Activated CD8-positive, alpha-beta memory T cell treated with anti-CD3 and anti-CD28 coated beads for 36 hours (primary cell): Measurements from ENCODE around the gene ZDHHC1. TPM values are rescaled to one million over a fixed set of nuclear protein-coding genes. Genes with fewer than 3 reads are reported as not detected.

Source experiments
- CTCF ChIA-PET: fragments of 350-600 bp; sonication (Branson Sonifier 250); formaldehyde crosslinking; loops from one replicate; lab custom pipeline; 2021; ENCODE audit warnings: antibody characterized with exemption; lab: Charles Lee
- POLR2A ChIA-PET: fragments of 350-600 bp; sonication (Branson Sonifier 250); formaldehyde crosslinking; loops from one replicate; lab custom pipeline; 2021; ENCODE audit warnings: antibody characterized with exemption; lab: Charles Lee
- total RNA-seq, 2 experiments: library from RNA; stranded (reverse); gene quantifications; one replicate each; pipeline ENCODE4 v1.2.3, GENCODE V29; 2021

ZDHHC1 gene
- total RNA-seq, 2 experiments from 2014 or later: 1.0 to 1.1 TPM

GRCh38 chr16:67438098-67438791 is 22.0 kb upstream of the ZDHHC1 start:
- ChIA-PET POLR2A (interaction anchor here (0.6 kb wide), 1 partner anchor 221 kb away, joined by 4 read pairs; no protein-coding TSS in a partner anchor), CTCF (interaction anchor here (1.0 to 3.6 kb wide), 4 partner anchors 9 to 112 kb away, joined by 3 to 16 read pairs (median 4); partner anchors contain the start of genes KCTD19 and LRRC36)

DNA sequence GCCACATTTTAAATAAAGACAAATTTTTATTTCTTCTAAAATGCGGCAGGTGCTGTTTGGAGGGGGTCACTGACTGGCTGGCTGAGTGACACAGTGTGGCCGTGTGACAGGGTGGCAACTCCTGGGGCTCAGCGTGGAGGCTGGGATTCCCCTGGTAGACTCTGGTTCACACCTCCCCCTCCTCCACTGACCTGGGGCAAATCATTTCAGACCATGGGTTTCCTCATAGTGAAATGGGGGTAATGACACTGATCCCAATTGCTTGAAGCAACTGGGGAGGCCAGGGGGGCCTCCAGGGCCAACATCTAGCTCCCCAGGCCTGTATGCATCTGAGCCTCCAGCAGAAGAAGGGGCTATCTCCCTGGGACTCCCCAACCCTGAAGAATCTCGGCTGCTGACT is 21.2 kb upstream of the ZDHHC1 start:
- ChIA-PET POLR2A (no interaction called here), CTCF (interaction anchor here (0.6 to 1.3 kb wide), 4 partner anchors 9 to 111 kb away, joined by 3 to 4 read pairs (median 4); partner anchors contain the start of genes KCTD19 and LRRC36)

DNA sequence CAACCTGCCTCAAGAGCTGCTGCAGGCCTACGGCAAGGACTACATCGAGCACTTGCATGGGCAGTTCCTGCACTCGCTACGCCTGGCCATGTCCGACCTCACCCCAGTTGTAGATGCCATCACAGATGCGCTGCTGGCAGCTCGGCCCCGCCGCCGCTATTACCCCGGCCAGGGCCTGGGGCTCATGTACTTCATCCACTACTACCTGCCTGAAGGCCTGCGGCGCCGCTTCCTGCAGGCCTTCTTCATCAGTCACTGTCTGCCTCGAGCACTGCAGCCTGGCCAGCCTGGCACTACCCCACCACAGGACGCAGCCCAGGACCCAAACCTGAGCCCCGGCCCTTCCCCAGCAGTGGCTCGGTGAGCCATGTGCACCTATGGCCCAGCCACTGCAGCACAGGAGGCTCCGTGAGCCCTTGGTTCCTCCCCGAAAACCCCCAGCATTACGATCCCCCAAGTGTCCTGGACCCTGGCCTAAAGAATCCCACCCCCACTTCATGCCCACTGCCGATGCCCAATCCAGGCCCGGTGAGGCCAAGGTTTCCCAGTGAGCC is 20.4 kb upstream of the ZDHHC1 start:
- POLR2A ChIA-PET: no interaction called here

DNA sequence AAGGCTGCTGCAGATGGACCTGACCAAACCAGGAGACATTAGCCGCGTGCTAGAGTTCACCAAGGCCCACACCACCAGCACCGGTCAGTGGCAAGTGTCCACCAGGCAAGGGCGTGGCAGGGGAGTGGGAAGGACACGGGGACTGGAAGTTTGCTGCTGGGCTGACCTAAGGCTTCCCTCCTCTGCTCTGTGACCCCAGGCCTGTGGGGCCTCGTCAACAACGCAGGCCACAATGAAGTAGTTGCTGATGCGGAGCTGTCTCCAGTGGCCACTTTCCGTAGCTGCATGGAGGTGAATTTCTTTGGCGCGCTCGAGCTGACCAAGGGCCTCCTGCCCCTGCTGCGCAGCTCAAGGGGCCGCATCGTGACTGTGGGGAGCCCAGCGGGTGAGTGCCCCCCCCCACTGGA is 19.5 kb upstream of the ZDHHC1 start:
- POLR2A ChIA-PET: no interaction called here
- CTCF ChIA-PET: interaction anchor here (0.5 to 1.4 kb wide), 5 partner anchors 10 to 135 kb away, joined by 3 to 7 read pairs (median 3); no protein-coding TSS in a partner anchor

More for the DNA sequence above, 20.4 kb upstream of the ZDHHC1 start:
- CTCF ChIA-PET: interaction anchor here (0.6 kb wide), 1 partner anchor 84 kb away, joined by 3 read pairs; no protein-coding TSS in a partner anchor

DNA sequence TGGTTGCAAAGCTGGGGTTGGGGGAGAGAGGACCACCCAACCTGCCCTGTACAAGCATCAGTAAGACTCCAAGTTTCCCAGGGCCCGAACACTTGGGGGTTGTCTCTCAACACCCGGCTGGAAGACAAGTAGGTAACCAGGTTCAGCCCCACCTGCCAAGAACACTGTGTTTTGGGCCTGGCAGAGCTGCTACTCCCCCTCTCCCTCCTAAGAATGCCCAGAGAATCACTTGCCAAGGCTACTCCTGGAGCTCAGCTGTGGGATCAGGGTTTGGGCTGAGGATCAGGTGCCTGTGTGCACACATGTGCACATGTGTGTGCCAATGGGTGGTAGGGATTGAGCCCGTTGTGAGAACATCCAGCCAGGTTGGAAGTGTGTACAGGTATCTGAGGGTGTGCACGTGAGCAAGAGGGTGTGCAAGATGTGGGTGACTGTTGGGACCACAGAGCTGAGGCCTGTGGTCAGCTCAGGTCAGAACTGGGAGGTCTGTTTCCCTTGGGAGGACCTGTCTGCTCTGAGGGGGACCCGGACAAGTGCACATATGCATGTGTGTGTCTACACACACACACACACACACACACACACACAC is 16.9 kb upstream of the ZDHHC1 start:
- CTCF ChIA-PET: interaction anchor here (0.5 to 1.5 kb wide), 2 partner anchors 14 to 118 kb away, joined by 3 read pairs; no protein-coding TSS in a partner anchor
- POLR2A ChIA-PET: no interaction called here

DNA sequence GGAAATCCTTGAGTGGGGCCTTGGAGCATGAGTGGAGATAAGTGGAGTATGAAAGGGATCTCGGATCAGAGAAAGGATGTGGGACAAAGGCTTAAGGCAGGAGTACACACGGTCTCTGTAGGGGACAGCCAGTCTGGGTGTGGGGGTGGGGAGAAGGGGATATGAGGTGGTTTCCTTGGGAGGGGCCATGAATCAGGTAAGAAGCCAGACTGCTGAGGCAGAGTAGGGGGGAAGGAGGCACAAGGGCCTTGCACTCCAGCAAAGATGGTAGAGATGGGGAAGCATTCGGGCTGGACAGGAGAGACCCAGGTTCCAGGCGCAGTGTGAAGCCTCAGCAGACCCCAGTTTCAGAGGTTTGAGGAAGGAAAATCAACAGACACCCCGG is 16.2 kb upstream of the ZDHHC1 start:
- CTCF ChIA-PET: no interaction called here
- POLR2A ChIA-PET: no interaction called here

GRCh38 chr16:67431775-67432505 is 15.7 kb upstream of the ZDHHC1 start:
- CTCF ChIA-PET: no interaction called here
- POLR2A ChIA-PET: no interaction called here

GRCh38 chr16:67430977-67431774 is 14.9 kb upstream of the ZDHHC1 start, which contains the start of gene HSD11B2:
HSD11B2 (plus strand) TSS chr16:67431121; CDS start chr16:67431249, 128 bp downstream.
- ChIA-PET POLR2A (no interaction called here), CTCF (no interaction called here)

- POLR2A ChIA-PET: no interaction called here
- CTCF ChIA-PET: no interaction called here
These were observed 14.3 kb upstream of the ZDHHC1 start for GRCh38 chr16:67430504-67430976.

DNA sequence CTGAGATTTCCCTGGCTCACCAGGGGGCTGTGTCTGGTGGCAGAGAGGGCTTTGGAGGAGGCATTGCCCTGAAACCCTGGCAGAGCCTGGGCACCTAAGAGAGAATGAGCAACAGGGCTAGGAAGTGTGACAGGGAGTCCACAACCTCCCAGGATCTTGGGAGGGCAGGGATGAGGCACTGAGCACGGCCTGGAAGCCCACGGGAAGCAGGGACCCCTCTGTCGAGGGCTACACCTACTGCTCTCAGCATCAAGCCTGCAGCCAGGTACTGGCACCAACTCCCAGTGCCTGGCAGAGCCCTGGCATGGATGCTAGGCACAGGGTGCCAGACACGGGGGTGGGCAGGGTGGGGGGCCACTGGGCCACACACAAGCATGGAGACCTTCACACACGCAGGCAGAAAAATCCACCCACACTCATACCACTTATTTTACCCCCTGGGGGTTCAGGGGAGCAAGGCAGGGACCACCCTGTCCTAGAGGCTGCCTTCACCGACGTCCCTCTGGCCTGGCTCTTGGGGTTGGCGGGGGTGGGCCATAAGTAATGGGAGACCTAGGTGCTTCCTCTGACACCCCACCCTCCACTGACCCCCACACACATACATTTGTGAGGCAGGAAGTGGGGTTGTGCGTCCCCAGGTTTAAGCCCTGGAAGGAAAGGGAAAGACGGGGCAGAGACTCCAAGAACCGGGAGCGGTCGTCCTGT is 13.7 kb upstream of the ZDHHC1 start:
- ChIA-PET POLR2A (no interaction called here), CTCF (interaction anchor here (1.5 kb wide), 1 partner anchor 149 kb away, joined by 4 read pairs; no protein-coding TSS in a partner anchor)

GRCh38 chr16:67429053-67429798 is 12.9 kb upstream of the ZDHHC1 start:
- CTCF ChIA-PET: interaction anchor here (0.6 to 3.5 kb wide), 16 partner anchors 8 to 148 kb away, joined by 3 to 18 read pairs (median 6); partner anchors contain the start of genes ATP6V0D1, KCTD19, LRRC36 and ZDHHC1
- POLR2A ChIA-PET: no interaction called here

- ChIA-PET POLR2A (no interaction called here), CTCF (interaction anchor here (0.6 to 3.5 kb wide), 28 partner anchors 9 to 274 kb away, joined by 3 to 18 read pairs (median 4); partner anchors contain the start of genes ATP6V0D1, KCTD19, LRRC36 and RIPOR1)
These were observed 12.0 kb upstream of the ZDHHC1 start for GRCh38 chr16:67428146-67428731.

DNA sequence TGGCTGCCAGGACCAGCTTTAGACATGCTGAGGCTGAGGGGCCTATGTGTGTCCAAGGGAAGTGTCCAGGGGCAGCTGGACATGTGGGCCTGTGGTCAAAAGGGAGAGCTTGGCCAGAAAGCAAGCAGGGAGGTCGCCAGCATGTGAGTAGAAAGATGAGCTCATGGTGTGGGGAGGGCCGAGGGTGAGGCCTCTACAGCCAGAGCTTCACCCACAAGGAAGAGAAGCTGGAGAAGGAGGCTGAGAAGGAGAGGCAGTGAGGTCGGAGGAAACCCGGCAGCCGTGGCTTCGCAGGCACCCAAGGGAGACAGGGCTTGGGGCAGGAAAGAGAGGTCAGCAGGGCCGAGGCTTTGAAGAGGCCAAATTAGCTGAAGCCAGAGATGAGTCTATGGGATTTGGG is 10.7 kb upstream of the ZDHHC1 start:
- ChIA-PET POLR2A (no interaction called here), CTCF (interaction anchor here (1.0 to 3.5 kb wide), 10 partner anchors 11 to 166 kb away, joined by 3 to 16 read pairs (median 6); partner anchors contain the start of genes RIPOR1 and ZDHHC1)

DNA sequence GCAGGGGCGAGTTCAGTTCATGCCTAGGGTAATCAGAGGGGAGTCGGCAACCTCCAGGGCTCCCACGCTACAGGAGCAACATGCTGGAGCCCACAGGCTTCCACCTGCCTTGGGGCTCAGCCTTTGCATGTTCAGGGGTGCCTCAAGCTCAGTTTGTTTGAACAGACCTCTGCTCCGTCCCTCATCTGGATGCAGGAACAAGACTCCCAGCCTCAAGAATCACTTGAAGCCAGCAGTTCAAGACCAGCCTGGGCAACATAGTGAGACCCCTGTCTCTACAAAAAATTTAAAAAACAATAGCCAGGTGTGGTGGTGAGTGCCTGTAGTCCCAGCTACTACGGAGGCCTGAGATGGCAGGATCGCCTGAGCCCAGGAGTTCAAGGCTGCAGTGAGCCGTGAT is 9.7 kb upstream of the ZDHHC1 start:
- CTCF ChIA-PET: interaction anchor here (1.0 to 3.5 kb wide), 8 partner anchors 9 to 165 kb away, joined by 3 to 16 read pairs (median 4); partner anchors contain the start of gene ZDHHC1
- POLR2A ChIA-PET: interaction anchor here (0.6 kb wide), 1 partner anchor 9 kb away, joined by 3 read pairs; no protein-coding TSS in a partner anchor

DNA sequence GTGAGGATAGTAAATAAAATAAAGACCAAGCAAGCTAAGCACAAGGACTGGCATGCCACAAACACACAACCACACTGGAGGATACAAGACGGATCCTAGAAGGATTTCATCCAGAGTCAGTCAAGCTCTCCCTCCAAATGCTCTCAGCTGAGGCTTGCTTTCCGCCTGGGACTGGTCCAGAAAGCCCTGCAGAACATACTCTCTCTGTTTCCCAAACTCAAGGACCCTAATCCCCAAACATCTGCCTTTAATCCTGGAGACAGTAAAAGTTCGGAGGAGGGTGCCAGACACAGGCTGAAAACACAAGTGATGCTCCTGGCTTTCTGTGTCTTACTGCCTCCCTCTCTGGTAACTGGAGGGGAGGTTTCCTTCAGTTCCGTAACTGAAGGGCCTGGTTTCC is 9.3 kb upstream of the ZDHHC1 start:
- ChIA-PET CTCF (interaction anchor here (1.0 to 3.5 kb wide), 5 partner anchors 9 to 40 kb away, joined by 3 to 15 read pairs (median 6); partner anchors contain the start of gene ZDHHC1), POLR2A (no interaction called here)

DNA sequence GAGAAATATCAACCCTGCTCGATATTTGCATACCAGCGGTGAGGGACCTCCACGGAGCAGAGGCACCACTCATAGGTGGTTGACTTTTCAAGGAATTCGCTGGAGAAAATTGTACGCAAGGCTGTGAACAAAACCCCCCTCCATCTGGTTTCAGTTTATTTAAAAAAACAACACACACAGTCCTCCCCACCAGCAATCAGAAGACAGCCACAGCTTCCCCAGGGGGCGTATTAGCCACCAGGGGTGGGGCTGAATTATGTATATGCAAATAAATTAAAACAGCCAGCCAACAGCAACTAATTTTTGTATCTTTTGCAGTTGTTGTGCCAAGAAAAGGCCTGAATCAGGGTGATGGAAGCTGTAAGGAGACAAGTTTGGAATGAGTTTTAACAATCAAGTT is 8.8 kb upstream of the ZDHHC1 start:
- ChIA-PET POLR2A (no interaction called here), CTCF (interaction anchor here (1.2 to 2.4 kb wide), 3 partner anchors 9 to 41 kb away, joined by 3 to 11 read pairs (median 6); partner anchors contain the start of gene ZDHHC1)
